H1 (cell line): ENCODE data around the gene AGAP3. TPM values are rescaled to one million over a fixed set of nuclear protein-coding genes. Genes with fewer than 3 reads are reported as not detected.

Source experiments
- CHD2 ChIP-seq: IDR thresholded peaks from 2 replicates; pipeline ENCODE4 v1.6.1; 2012; ENCODE audit warnings: low read length, improper control_type of control experiment
- CREB1 ChIP-seq: IDR thresholded peaks from 2 replicates; pipeline ENCODE4 v1.6.1; 2012; ENCODE audit warnings: inconsistent platforms
- HDAC2 ChIP-seq, 2 experiments: fragments of 300-600 bp in 1 of 2; sonication (generic) in 1 of 2; IDR thresholded peaks; 2 replicates each; pipeline ENCODE4 v1.6.1; 2011 to 2012; ENCODE audit warnings: low read depth in 2 of 2, low read length in 2 of 2, mild to moderate bottlenecking in 2 of 2, moderate library complexity in 2 of 2, borderline replicate concordance in 1 of 2, inconsistent platforms in 1 of 2
- NRF1 ChIP-seq: IDR thresholded peaks from 2 replicates; pipeline ENCODE4 v1.6.1; 2011; ENCODE audit warnings: mild to moderate bottlenecking, low read depth, low read length, improper control_type of control experiment
- POLR2A ChIP-seq, 2 experiments: IDR thresholded peaks; 1 replicate in 1 of 2; 2 replicates in 1 of 2; pipeline ENCODE4 v1.6.1; 2011; ENCODE audit warnings: low read depth in 2 of 2, low read length in 2 of 2, mild to moderate bottlenecking in 2 of 2; ENCODE audit errors: control extremely low read depth in 1 of 2
- TBP ChIP-seq: IDR thresholded peaks from 2 replicates; pipeline ENCODE4 v1.6.1; 2011; ENCODE audit warnings: low read depth, low read length, improper control_type of control experiment
- TCF12 ChIP-seq: IDR thresholded peaks from 2 replicates; pipeline ENCODE4 v1.6.1; 2011; ENCODE audit warnings: low read depth, mild to moderate bottlenecking, low read length
- polyA plus RNA-seq, 7 experiments: library from polyadenylated mRNA; depleted of rRNA in 3 of 7; stranded (reverse) in 5 of 7; unstranded in 2 of 7; fragments of >200 nt in 5 of 7; fragments of 200-250 nt in 2 of 7; gene quantifications; 1 replicate in 5 of 7; 2 replicates in 1 of 7; 4 replicates in 1 of 7; pipeline versions ENCODE4 v1.2.1 to v1.2.3, GENCODE V29; 2011 to 2013; ENCODE audit warnings: missing spikeins in 2 of 7, mixed read lengths in 2 of 7
- total RNA-seq: library from RNA; stranded (reverse); fragmentation: NEBNext Ultra II Directional; extraction: Animal tissue kit (Norgen Biotek cat#: 25700); gene quantifications from 2 replicates; pipeline ENCODE4 v1.2.1, GENCODE V29; 2021
- TF ChIP-seq, protein P1 (sequence below): fragments of 300-600 bp; sonication (generic); IDR thresholded peaks from 2 replicates; pipeline ENCODE4 v1.7.1; 2012; ENCODE audit warnings: low read length, moderate library complexity, mild to moderate bottlenecking, inconsistent platforms; ENCODE audit not compliant: insufficient replicate concordance

The AGAP3 gene
- total and polyA plus RNA-seq, 2 of the 8 experiments (the other 6 are each of a cell fraction or from before 2014, with no cell fraction given): 66.4 to 120 TPM

DNA sequence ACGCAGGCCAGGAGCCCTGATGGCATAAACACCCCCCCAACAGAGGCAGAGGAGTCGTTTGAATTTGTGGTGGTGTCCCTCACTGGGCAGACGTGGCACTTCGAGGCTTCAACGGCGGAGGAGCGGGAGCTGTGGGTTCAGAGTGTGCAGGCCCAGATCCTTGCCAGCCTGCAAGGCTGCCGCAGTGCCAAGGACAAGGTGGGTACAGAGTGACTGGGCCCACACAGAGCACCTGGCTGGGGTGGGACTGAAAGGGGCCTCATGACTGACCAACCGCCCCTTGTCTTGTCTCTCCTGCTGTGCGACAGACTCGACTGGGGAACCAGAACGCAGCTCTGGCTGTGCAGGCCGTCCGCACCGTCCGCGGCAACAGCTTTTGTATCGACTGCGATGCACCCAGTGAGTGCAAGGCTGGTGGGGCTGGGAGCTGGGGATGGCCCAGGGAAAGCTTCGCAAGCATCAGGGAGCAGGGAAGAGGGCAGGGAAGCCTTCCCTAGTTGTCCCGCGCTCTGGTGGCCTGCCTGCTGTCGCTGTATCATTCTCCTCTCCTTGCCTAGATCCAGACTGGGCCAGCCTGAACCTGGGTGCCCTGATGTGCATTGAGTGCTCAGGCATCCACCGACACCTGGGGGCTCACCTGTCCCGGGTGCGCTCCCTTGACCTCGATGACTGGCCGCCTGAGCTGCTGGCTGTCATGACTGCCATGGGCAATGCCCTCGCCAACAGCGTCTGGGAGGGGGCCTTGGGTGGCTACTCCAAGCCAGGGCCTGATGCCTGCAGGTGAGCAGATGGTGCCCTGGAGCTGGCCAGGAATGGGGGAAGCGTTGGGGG, 55.8 kb downstream of the AGAP3 start (continued):
- TF ChIP-seq, protein P1, sequence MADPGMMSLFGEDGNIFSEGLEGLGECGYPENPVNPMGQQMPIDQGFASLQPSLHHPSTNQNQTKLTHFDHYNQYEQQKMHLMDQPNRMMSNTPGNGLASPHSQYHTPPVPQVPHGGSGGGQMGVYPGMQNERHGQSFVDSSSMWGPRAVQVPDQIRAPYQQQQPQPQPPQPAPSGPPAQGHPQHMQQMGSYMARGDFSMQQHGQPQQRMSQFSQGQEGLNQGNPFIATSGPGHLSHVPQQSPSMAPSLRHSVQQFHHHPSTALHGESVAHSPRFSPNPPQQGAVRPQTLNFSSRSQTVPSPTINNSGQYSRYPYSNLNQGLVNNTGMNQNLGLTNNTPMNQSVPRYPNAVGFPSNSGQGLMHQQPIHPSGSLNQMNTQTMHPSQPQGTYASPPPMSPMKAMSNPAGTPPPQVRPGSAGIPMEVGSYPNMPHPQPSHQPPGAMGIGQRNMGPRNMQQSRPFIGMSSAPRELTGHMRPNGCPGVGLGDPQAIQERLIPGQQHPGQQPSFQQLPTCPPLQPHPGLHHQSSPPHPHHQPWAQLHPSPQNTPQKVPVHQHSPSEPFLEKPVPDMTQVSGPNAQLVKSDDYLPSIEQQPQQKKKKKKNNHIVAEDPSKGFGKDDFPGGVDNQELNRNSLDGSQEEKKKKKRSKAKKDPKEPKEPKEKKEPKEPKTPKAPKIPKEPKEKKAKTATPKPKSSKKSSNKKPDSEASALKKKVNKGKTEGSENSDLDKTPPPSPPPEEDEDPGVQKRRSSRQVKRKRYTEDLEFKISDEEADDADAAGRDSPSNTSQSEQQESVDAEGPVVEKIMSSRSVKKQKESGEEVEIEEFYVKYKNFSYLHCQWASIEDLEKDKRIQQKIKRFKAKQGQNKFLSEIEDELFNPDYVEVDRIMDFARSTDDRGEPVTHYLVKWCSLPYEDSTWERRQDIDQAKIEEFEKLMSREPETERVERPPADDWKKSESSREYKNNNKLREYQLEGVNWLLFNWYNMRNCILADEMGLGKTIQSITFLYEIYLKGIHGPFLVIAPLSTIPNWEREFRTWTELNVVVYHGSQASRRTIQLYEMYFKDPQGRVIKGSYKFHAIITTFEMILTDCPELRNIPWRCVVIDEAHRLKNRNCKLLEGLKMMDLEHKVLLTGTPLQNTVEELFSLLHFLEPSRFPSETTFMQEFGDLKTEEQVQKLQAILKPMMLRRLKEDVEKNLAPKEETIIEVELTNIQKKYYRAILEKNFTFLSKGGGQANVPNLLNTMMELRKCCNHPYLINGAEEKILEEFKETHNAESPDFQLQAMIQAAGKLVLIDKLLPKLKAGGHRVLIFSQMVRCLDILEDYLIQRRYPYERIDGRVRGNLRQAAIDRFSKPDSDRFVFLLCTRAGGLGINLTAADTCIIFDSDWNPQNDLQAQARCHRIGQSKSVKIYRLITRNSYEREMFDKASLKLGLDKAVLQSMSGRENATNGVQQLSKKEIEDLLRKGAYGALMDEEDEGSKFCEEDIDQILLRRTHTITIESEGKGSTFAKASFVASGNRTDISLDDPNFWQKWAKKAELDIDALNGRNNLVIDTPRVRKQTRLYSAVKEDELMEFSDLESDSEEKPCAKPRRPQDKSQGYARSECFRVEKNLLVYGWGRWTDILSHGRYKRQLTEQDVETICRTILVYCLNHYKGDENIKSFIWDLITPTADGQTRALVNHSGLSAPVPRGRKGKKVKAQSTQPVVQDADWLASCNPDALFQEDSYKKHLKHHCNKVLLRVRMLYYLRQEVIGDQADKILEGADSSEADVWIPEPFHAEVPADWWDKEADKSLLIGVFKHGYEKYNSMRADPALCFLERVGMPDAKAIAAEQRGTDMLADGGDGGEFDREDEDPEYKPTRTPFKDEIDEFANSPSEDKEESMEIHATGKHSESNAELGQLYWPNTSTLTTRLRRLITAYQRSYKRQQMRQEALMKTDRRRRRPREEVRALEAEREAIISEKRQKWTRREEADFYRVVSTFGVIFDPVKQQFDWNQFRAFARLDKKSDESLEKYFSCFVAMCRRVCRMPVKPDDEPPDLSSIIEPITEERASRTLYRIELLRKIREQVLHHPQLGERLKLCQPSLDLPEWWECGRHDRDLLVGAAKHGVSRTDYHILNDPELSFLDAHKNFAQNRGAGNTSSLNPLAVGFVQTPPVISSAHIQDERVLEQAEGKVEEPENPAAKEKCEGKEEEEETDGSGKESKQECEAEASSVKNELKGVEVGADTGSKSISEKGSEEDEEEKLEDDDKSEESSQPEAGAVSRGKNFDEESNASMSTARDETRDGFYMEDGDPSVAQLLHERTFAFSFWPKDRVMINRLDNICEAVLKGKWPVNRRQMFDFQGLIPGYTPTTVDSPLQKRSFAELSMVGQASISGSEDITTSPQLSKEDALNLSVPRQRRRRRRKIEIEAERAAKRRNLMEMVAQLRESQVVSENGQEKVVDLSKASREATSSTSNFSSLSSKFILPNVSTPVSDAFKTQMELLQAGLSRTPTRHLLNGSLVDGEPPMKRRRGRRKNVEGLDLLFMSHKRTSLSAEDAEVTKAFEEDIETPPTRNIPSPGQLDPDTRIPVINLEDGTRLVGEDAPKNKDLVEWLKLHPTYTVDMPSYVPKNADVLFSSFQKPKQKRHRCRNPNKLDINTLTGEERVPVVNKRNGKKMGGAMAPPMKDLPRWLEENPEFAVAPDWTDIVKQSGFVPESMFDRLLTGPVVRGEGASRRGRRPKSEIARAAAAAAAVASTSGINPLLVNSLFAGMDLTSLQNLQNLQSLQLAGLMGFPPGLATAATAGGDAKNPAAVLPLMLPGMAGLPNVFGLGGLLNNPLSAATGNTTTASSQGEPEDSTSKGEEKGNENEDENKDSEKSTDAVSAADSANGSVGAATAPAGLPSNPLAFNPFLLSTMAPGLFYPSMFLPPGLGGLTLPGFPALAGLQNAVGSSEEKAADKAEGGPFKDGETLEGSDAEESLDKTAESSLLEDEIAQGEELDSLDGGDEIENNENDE: no peak
- TF ChIP-seq TBP (no peak), NRF1 (no peak), HDAC2 (IDR thresholded peaks at IDR 0.05; ENCODE audit: borderline replicate concordance in 1 of 2, low read depth in 2 of 2, low read length in 2 of 2) (no peak), POLR2A (IDR thresholded peaks at IDR 0.05; ENCODE audit: control extremely low read depth in 1 of 2, low read depth in 2 of 2, low read length in 2 of 2) (no peak), CREB1 (no peak), TCF12 (no peak), CHD2 (no peak)
